GM23338 (cell line): ENCODE results near the gene NADK. TPM values are rescaled to one million over a fixed set of nuclear protein-coding genes. Genes with fewer than 3 reads are reported as not detected.
"Not testable (repeated sequence)": the region's sequence is repeated elsewhere in the genome, so short reads cannot be mapped to it uniquely, and the experiment has no call there.

Source experiments
- ATAC-seq: fragments of 200-7000 bp; cut with Tn5 transposase; 3 replicates; pipeline ENCODE4 v1.9.1; 2020
- DNase-seq: peaks from one replicate; pipeline ENCODE4 v3.0.0-alpha.2; 2015; ENCODE audit warnings: low spot score
- H2AFZ ChIP-seq: fragments of 200-600 bp; sonication (generic); 2 replicates; pipeline ENCODE4 v1.8.0; 2016; ENCODE audit warnings: antibody characterized with exemption, mild to moderate bottlenecking, moderate library complexity
- H3F3A ChIP-seq: fragments of 200-600 bp; sonication (generic); replicated peaks from 2 replicates; pipeline ENCODE4 v1.8.0; 2017; ENCODE audit warnings: antibody characterized with exemption, mixed run types, low read depth
- H3K27ac ChIP-seq: fragments of 200-600 bp; sonication (generic); 2 replicates; pipeline ENCODE4 v1.6.1; 2016; ENCODE audit warnings: low read depth
- H3K27me3 ChIP-seq: fragments of 200-600 bp; sonication (generic); 2 replicates; pipeline ENCODE4 v1.8.0; 2016; ENCODE audit warnings: mild to moderate bottlenecking, mixed run types, moderate library complexity; ENCODE audit not compliant: insufficient read depth
- H3K36me3 ChIP-seq: fragments of 200-600 bp; sonication (generic); 2 replicates; pipeline ENCODE4 v1.8.0; 2016; ENCODE audit warnings: mild to moderate bottlenecking; ENCODE audit not compliant: insufficient read depth
- H3K4me1 ChIP-seq: fragments of 200-600 bp; sonication (generic); 2 replicates; pipeline ENCODE4 v1.8.0; 2016; ENCODE audit warnings: mild to moderate bottlenecking, moderate library complexity; ENCODE audit not compliant: insufficient read depth
- H3K4me2 ChIP-seq: fragments of 200-600 bp; sonication (generic); 2 replicates; pipeline ENCODE4 v1.7.1; 2017; ENCODE audit warnings: mixed run types
- H3K4me3 ChIP-seq: fragments of 200-600 bp; sonication (generic); 2 replicates; pipeline ENCODE4 v1.6.1; 2016; ENCODE audit warnings: mixed run types
- H3K79me2 ChIP-seq: fragments of 200-600 bp; sonication (generic); replicated peaks from 2 replicates; pipeline ENCODE4 v1.8.0; 2017; ENCODE audit warnings: mild to moderate bottlenecking; ENCODE audit not compliant: insufficient read depth
- H3K9me2 ChIP-seq: fragments of 200-600 bp; sonication (generic); 2 replicates; pipeline ENCODE4 v1.8.0; 2017; ENCODE audit not compliant: insufficient read depth
- H4K20me1 ChIP-seq: fragments of 200-600 bp; sonication (generic); replicated peaks from 2 replicates; pipeline ENCODE4 v1.8.0; 2017; ENCODE audit warnings: mild to moderate bottlenecking; ENCODE audit not compliant: insufficient read depth
- H3K27ac Mint-ChIP-seq: 2 replicates; pipeline ENCODE4 v1.8.0; 2020; ENCODE audit warnings: inconsistent platforms, mild to moderate bottlenecking, moderate library complexity, mixed read lengths
- H3K27me3 Mint-ChIP-seq: 3 replicates; pipeline ENCODE4 v1.8.0; 2022; ENCODE audit warnings: low read depth, mild to moderate bottlenecking, moderate library complexity, mixed read lengths, inconsistent platforms; ENCODE audit not compliant: insufficient read depth, poor library complexity
- H3K36me3 Mint-ChIP-seq: 3 replicates; pipeline ENCODE4 v1.8.0; 2021; ENCODE audit warnings: low read depth, mild to moderate bottlenecking, inconsistent platforms, moderate library complexity, mixed read lengths
- H3K4me1 Mint-ChIP-seq: 3 replicates; pipeline ENCODE4 v1.8.0; 2020; ENCODE audit warnings: mild to moderate bottlenecking, inconsistent platforms, mixed read lengths
- H3K4me3 Mint-ChIP-seq: 3 replicates; pipeline ENCODE4 v1.8.0; 2021; ENCODE audit warnings: moderate library complexity, mild to moderate bottlenecking, inconsistent platforms, mixed read lengths
- H3K9me3 Mint-ChIP-seq: 3 replicates; pipeline ENCODE4 v1.8.0; 2020; ENCODE audit warnings: moderate library complexity, mild to moderate bottlenecking, inconsistent platforms, mixed read lengths
- CREB1 ChIP-seq: fragments of 250-450 bp; sonication (Bioruptor Pico); IDR thresholded peaks from 2 replicates; pipeline ENCODE4 v1.5.0; 2020; ENCODE audit warnings: low read depth, mild to moderate bottlenecking, moderate library complexity
- EZH2phosphoT487 ChIP-seq: fragments of 200-600 bp; sonication (generic); IDR thresholded peaks from one replicate; pipeline ENCODE4 v1.8.1; 2018; ENCODE audit warnings: antibody characterized with exemption; ENCODE audit not compliant: unreplicated experiment
- NANOG ChIP-seq: IDR thresholded peaks from 2 replicates; pipeline ENCODE4 v1.6.1; 2016; ENCODE audit warnings: antibody characterized with exemption, borderline replicate concordance
- REST ChIP-seq: IDR thresholded peaks from one replicate; pipeline ENCODE4 v1.6.1; 2018; ENCODE audit warnings: antibody characterized with exemption; ENCODE audit not compliant: unreplicated experiment
- ZNF114 ChIP-seq: fragments of 250-450 bp; sonication (Bioruptor Pico); IDR thresholded peaks from 2 replicates; pipeline ENCODE4 v1.5.0; 2020; ENCODE audit warnings: mild to moderate bottlenecking, moderate library complexity
- polyA plus RNA-seq: library from polyadenylated mRNA; unstranded; fragments of >200 nt; fragmentation: Nextera tagmentation; extraction: Ambion mirVana; gene quantifications from 2 replicates; pipeline ENCODE4 v1.2.1, GENCODE V29; 2016
- total RNA-seq: library from RNA; depleted of rRNA; stranded (reverse); fragments of >200 nt; shearing (Covaris generic); gene quantifications from 2 replicates; pipeline ENCODE4 v1.2.3, GENCODE V29; 2014
- TF ChIP-seq, protein P1 (sequence below): IDR thresholded peaks from 2 replicates; pipeline ENCODE4 v1.6.1; 2016; ENCODE audit warnings: antibody characterized with exemption
- TF ChIP-seq, protein P2 (sequence below), 2 experiments: fragments of 200-600 bp in 1 of 2; sonication (generic) in 1 of 2; conservative IDR thresholded peaks; 2 replicates each; pipeline versions ENCODE4 v1.5.1 to v1.6.1; 2016 to 2017; ENCODE audit warnings: antibody characterized with exemption in 2 of 2, low read depth in 2 of 2, mild to moderate bottlenecking in 2 of 2, moderate library complexity in 1 of 2

NADK gene
- total and polyA plus RNA-seq, 2 experiments from 2014 or later, result 45.3 to 73.2 TPM

DNA sequence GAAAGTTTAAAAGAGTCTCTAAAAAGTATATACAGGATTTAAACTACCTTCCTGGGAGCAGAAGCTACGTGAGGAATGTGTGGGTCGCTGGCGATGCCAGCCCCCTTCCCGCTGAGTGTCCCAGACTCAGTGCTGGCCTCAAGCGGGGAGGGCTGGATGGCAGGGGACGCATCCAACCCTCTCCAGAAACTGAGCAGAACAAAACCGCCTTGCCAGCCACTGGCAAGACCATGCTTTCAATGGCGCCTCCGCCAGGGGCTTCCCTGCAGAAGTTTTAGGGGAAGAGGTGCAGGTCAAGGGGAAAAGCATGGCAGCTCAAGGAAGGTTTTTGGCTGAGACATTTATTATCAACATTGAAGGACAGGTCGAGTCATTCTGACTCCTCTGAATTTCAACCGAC, 26.1 kb downstream of the NADK start (continued):
- no peak for TF ChIP-seq NANOG
- TF ChIP-seq REST, result no peak
- no peak for TF ChIP-seq CREB1
- TF ChIP-seq, protein P1, sequence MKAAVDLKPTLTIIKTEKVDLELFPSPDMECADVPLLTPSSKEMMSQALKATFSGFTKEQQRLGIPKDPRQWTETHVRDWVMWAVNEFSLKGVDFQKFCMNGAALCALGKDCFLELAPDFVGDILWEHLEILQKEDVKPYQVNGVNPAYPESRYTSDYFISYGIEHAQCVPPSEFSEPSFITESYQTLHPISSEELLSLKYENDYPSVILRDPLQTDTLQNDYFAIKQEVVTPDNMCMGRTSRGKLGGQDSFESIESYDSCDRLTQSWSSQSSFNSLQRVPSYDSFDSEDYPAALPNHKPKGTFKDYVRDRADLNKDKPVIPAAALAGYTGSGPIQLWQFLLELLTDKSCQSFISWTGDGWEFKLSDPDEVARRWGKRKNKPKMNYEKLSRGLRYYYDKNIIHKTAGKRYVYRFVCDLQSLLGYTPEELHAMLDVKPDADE, result no peak
- TF ChIP-seq EZH2phosphoT487, result no peak

DNA sequence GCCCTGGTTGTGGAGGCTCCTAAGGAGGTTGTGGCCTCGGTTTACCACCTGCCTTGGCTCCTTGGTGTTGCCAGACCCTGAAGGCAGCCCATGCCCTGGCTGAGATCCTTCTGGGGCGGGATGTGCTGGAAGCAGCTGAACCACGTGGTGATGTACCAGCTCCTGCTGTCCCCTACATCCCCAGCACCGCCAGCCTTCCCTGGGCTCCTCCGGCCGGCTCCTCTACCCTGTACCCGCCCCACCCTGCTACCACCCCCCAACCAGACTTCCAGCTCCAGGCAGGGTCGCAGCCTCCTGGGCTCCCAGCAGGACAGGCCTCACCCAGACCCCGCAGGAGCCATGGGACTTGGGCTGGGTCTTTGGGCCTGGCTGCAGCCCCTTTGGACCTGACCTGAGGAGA, 28.3 kb downstream of the NADK start:
- H3K79me2 ChIP-seq, H3K27ac ChIP-seq, H3K4me2 ChIP-seq, H3K4me1 Mint-ChIP-seq, H2AFZ ChIP-seq, H3K36me3 ChIP-seq, H3K27me3 ChIP-seq, ATAC-seq, H3K27ac Mint-ChIP-seq, H3K4me1 ChIP-seq, H3K9me3 Mint-ChIP-seq, H4K20me1 ChIP-seq, H3K4me3 ChIP-seq, H3K4me3 Mint-ChIP-seq, DNase-seq, H3K27me3 Mint-ChIP-seq, H3K9me2 ChIP-seq: not testable (repeated sequence)
- peaks cover 17% of the 10 kb centered on the region for H3K36me3 Mint-ChIP-seq
- H3F3A ChIP-seq, result peaks cover 15% of the 10 kb centered on the region; the same call in 1 of the 2 replicates

DNA sequence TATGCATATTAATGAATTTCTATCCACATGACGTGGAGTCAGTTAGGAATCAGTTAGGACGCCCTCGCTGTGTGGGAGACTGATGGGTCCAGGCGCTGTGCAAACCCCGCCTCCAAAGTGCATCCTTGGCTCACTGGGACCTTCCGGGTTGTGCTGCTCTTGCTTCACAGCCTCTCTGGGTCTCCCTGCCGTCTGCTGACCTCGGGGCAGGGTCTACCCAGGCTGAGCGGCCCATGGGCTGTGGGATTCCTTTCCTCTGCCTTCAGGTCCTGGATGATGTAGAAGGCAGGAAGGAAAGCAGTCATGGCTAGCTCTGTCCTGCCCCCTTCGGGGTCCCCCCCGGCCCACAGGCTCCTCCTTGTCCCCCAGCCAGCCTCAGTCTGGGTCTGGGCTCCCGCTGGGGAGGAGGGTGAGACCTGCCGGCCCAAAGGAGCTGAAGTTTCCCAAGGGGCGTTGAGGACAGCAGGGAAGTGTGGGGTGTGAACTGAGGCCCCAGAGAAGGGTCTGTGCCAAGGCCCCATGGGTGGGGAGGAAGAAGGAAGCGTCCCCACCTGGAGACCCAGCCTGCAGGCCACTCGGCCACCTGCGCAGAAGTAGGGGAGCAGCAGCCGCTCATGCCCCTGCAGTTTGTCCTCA, 29.5 kb downstream of the NADK start:
- DNase-seq (peak; percentile 50), ATAC-seq (peak; percentile 5)
- Mint-ChIP-seq H3K4me3 (no peak overlapping the region), H3K27me3 (peaks cover 3% of the 10 kb centered on the region), H3K4me1 (peaks cover 10% of the 10 kb centered on the region), H3K9me3 (no peaks in the 10 kb centered on the region), H3K27ac (no peak overlapping the region), H3K36me3 (peaks cover 11% of the 10 kb centered on the region)
- Histone ChIP-seq H3K79me2 (no peaks in the 10 kb centered on the region), H3K36me3 (no peaks in the 10 kb centered on the region), H3K4me2 (no peak overlapping the region), H3K27ac (no peak overlapping the region), H3K27me3 (no peaks in the 10 kb centered on the region), H3K9me2 (no peaks in the 10 kb centered on the region), H4K20me1 (no peaks in the 10 kb centered on the region), H3F3A (peaks cover 11% of the 10 kb centered on the region; the same call in 1 of the 2 replicates), H3K4me3 (no peak overlapping the region), H3K4me1 (no peaks in the 10 kb centered on the region), H2AFZ (no peak overlapping the region)
- TF ChIP-seq, protein P2, sequence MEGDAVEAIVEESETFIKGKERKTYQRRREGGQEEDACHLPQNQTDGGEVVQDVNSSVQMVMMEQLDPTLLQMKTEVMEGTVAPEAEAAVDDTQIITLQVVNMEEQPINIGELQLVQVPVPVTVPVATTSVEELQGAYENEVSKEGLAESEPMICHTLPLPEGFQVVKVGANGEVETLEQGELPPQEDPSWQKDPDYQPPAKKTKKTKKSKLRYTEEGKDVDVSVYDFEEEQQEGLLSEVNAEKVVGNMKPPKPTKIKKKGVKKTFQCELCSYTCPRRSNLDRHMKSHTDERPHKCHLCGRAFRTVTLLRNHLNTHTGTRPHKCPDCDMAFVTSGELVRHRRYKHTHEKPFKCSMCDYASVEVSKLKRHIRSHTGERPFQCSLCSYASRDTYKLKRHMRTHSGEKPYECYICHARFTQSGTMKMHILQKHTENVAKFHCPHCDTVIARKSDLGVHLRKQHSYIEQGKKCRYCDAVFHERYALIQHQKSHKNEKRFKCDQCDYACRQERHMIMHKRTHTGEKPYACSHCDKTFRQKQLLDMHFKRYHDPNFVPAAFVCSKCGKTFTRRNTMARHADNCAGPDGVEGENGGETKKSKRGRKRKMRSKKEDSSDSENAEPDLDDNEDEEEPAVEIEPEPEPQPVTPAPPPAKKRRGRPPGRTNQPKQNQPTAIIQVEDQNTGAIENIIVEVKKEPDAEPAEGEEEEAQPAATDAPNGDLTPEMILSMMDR (conservative IDR thresholded peaks at IDR 0.05; ENCODE audit: low read depth in 2 of 2), result no peak
- TF ChIP-seq EZH2phosphoT487 (no peak), CREB1 (no peak), ZNF114 (CRISPR knock-in tag) (no peak), NANOG (no peak)
